Hindlimb muscle (tissue), 1 donor: ENCODE results near the gene C5orf22. TPM values are rescaled to one million over a fixed set of nuclear protein-coding genes. Genes with fewer than 3 reads are reported as not detected.
"Not testable (repeated sequence)": the region's sequence is repeated elsewhere in the genome, so short reads cannot be mapped to it uniquely, and the experiment has no call there.

Experiments
- DNase-seq: peaks from one replicate; pipeline ENCODE4 v3.0.0-alpha.2; 2013
- polyA plus RNA-seq: library from polyadenylated mRNA; unstranded; fragments of 120-200 nt; gene quantifications from one replicate; pipeline ENCODE4 v1.2.1, GENCODE V29; 2013; ENCODE audit not compliant: insufficient read length

C5orf22 gene
- 18.8 TPM for polyA plus RNA-seq

GRCh38 chr5:31531888-31532547 lies at the start of gene C5orf22, which contains the start of gene DROSHA:
C5orf22 (plus strand) TSS chr5:31532301; CDS start chr5:31532393, 92 bp downstream.
DROSHA (minus strand) TSS chr5:31532093; CDS start chr5:31529059, 3,034 bp downstream.
- peak; percentile 96 for DNase-seq

DNA sequence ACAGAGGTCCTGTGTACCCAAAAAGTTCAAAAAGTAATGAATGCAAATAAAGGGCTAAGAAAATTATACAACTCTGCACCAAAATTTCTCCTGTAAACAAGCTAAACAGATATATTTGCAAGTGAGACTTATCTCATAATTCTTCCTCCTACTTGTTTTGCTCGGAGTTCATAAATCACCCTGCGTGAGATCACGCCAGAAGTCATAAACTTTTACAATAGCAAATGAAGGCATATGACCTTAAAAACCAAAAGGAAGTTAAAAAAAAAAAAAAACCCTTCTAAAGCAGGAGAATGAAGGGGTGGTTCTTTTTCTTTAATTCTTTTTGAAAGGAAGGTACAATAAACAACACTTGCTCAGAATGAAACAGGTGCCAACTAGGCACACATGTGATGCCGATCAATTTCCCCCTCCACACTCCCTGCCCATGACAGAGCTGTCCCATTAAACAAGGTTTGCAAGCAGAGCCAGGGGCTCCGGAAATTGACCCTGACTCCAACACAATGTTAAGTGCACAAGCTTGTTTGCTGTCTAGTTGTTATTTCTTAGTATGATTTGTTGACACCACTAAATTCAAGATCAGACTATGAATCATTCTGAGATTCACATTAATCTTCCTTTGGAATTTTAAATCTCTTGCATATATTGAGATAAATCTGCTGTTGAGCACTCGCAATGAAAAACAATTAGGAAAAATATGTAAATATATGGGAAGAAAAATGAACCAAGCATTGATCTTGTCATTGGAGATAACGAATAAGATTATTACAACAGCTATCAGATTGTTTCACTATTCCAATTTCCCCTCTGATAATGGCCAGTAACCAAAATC lies 46.5 kb upstream of the C5orf22 start:
- DNase-seq = no peak

- no peak for DNase-seq
Observed at GRCh38 chr5:31486441-31486840, 45.7 kb upstream of the C5orf22 start.

- DNase-seq = no peak
Observed at GRCh38 chr5:31487506-31487905, 44.6 kb upstream of the C5orf22 start.

DNA sequence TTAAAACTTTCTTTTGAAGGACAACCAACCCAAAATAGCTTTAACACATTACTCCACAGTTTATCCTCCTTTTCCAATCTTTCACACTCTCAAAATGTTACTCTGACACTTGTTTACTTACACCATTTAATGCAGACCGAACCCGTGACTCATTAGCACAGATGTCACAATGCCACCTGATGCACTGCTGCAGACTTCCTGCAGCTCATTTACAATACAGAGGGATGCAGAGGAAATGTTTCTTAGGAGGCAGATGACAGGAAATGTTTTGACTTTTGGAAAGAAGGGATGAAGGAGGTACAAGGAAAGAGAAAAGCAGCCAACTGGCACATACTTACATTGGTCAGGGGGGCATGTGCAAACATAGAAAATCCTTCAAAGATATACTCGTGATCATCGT lies 39.2 kb upstream of the C5orf22 start:
- DNase-seq = no peak

- DNase-seq = no peak
Observed at GRCh38 chr5:31495336-31495735, 36.8 kb upstream of the C5orf22 start.

DNA sequence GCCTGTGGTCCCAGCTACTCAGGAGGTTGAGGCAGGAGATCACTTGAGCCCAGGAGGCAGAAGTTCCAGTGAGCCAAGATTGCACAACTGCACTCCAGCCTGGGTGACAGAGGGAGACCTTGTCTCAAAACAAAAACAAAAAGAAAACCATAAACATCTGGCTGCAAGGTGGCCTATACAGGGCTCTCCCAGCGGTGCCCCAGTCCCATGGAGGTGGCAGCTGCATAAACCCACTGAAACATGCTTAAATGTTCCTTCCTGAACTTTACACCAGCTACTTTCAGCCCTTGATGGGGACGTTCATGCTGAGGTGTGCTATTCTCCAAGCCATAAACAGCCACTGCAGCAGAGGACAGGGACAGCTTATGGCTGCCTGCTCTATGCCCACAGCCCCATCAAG lies 35.8 kb upstream of the C5orf22 start:
- DNase-seq = no peak

- DNase-seq = no peak
Observed at GRCh38 chr5:31496891-31497290, 35.2 kb upstream of the C5orf22 start.

DNA sequence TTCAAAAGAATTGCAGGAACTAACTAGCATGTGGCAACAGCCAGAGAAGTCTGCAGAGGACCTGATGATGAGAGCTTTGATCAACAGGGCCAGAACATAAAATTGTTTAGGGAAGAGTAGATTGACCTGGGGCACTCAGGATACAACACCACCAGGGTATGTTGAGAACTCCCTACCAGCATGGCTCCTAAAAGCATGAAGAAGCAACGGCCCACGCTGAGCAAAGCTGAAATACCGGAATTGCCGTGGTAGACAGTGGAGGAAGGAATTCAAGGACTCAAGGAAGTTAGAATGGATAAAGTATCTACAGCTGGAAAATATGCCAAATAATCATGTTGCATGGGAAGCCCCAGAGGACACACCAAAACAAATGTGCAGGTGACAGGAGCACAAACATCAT lies 31.8 kb upstream of the C5orf22 start:
- no peak for DNase-seq

- no peak for DNase-seq
Observed at GRCh38 chr5:31502506-31502905, 29.6 kb upstream of the C5orf22 start.

GRCh38 chr5:31504529-31504928 lies 27.6 kb upstream of the C5orf22 start:
- no peak for DNase-seq

DNA sequence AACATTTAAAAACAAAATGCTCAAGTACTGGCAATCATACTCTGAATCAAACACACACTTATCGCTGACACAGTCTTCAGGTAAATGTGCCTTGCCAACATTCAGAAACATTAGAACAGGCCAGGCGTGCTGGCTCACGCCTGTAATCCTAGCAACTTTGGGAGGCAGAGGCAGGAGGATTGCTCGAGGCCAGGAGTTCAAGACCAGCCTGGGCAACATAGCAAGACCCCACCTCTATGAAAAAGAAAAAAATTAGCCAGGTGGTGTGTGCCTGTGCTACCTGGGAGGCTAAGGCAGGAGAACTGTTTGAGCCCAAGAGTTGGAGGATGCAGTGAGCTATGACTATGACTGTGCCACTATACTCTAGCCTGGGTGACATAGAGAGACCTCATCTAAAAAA lies 20.8 kb upstream of the C5orf22 start:
- DNase-seq = no peak

DNA sequence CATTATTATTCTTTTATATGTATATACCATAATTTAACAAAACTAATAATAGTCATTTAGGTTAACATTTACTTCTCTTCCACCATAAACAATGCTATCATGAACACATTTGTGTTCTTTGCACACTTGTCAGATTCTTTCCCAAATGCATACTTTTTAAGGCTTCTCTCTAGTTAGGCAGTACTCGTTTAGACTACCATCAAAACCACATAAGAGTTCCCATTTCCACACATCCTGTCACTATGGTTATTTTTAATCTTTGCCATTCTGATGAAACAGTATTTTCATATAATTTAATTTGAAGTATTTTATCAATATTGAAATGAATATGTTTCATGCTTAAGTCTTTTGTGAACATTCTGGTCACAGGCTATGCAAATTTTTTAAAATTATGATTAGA lies 15.3 kb upstream of the C5orf22 start:
- DNase-seq = no peak

- no peak for DNase-seq
Observed at GRCh38 chr5:31523041-31523440, 9.1 kb upstream of the C5orf22 start.

DNA sequence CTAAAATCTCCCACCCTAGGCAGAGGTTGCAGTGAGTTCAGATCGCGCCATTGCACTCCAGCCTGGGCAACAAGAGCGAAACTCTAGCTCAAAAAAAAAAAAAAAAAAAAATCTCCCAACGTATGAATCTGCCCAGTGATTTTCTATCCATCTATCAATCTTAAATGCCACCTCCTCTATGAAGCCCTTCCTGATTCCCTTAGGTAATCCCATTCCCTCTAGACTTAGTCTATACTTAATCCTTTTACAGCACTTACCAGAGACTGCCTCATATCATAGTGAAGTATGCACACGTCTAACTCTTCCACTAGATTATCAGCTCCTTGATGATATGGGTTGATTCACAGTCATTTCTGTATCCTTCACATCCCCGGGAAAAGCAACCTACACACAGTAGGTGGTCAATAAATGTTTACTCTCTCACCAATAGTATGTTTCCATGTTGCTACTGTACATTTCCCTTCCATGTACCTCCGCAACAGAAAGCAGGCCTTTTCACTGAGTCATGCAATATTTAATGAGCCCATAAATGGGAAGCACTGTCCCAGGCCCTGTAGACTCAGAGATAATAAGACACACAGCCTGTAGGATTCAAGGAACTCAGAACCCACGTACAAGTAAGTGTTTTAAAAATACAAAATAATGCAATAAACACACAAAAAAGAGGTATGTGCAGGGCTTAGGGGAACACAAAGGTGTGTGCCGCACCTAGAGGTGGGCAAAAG lies 1.4 kb upstream of the C5orf22 start:
- DNase-seq = no peak

GRCh38 chr5:31531543-31531887 lies 586 bp upstream of the C5orf22 start:
- peak; percentile 10 for DNase-seq

DNA sequence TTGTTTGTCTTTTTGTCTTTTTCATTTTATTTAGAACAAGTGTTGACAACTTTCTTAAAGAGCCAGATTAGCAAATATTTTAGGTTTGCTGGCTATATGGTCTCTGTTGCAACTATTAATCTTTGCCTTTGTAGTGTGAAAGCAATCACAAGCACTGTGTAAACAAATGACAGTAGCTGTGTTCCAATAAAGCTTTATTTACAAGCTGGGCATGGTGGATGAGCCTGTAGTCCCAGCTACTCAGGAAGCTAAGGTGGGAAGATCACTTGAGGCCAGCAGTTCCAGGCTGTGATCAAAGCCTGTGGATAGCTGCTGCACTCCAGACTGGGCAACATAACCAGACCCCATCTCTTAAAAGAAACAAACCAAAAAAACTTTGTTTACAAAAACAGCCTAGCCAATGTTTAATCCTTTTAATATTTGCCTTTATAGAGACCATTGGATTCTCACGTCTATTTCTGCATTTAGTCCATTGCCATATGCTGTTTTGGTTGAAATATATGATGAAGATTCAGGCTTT lies 2.5 kb downstream of the C5orf22 start:
- DNase-seq = no peak

- no peak for DNase-seq
Observed at GRCh38 chr5:31536873-31537272, 4.8 kb downstream of the C5orf22 start.

DNA sequence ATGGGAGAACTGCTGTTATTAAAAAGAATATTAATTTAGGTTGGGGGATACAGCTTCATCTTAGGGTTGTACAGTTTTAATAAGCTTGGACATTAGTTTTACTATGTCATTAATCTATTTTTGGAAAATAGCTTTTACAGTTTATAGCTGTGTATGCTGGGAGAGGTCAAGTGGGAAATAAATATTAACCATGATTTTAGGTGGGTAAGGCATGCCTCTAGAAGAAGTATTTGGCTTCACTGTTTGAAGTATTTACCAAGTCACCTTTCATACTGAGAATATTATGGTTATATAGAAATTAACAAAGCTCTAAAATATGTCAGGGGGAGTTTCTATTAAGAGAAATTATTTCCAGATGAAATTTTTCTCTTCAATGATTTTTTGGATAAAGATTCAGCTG lies 5.2 kb downstream of the C5orf22 start:
- no peak for DNase-seq

- no peak for DNase-seq
Observed at GRCh38 chr5:31537851-31538250, 5.8 kb downstream of the C5orf22 start.

GRCh38 chr5:31549114-31549513 lies 17.0 kb downstream of the C5orf22 start:
- DNase-seq = not testable (repeated sequence)

- no peak for DNase-seq
Observed at GRCh38 chr5:31551878-31552277, 19.8 kb downstream of the C5orf22 start.

- no peak for DNase-seq
Observed at GRCh38 chr5:31553863-31554262, 21.8 kb downstream of the C5orf22 start.
